Stimulated activated CD4-positive, alpha-beta T cell treated with anti-CD3 and anti-CD28 coated beads, Interleukin-15, amount 100 ng/mL, for 48 hours (primary cell): ENCODE measurements around the gene KRT3.

Experiments
- DNase-seq, 2 donors: peaks; one replicate each; pipeline ENCODE4 v3.0.0-alpha.2; 2020; ENCODE audit warnings: low read depth in 2 of 2

The KRT3 gene

GRCh38 chr12:52795694-52796428 lies at the start of gene KRT3:
TSS of gene KRT3 (minus strand) at chr12:52796117. CDS start at chr12:52796042, 75 bp downstream.
- DNase-seq = no peak

- no peak for DNase-seq
Observed at GRCh38 chr12:52844386-52844785, 48.5 kb upstream of the KRT3 start.

GRCh38 chr12:52839436-52840105 lies 43.7 kb upstream of the KRT3 start:
- DNase-seq = no peak

- DNase-seq = no peak
Observed at GRCh38 chr12:52838609-52839435, 42.9 kb upstream of the KRT3 start.

- no peak for DNase-seq
Observed at GRCh38 chr12:52837781-52838608, 42.1 kb upstream of the KRT3 start.

- no peak for DNase-seq
Observed at GRCh38 chr12:52837413-52837741, 41.5 kb upstream of the KRT3 start.

GRCh38 chr12:52836491-52837412 lies 40.8 kb upstream of the KRT3 start:
- DNase-seq = no peak

- DNase-seq = peak; percentile 62 to 73
Observed at GRCh38 chr12:52836042-52836466, 40.1 kb upstream of the KRT3 start.

- no peak for DNase-seq
Observed at GRCh38 chr12:52835271-52836041, 39.5 kb upstream of the KRT3 start.

GRCh38 chr12:52834727-52835001 lies 38.7 kb upstream of the KRT3 start:
- DNase-seq = no peak

- DNase-seq = no peak
Observed at GRCh38 chr12:52833922-52834726, 38.2 kb upstream of the KRT3 start, which contains the start of gene KRT79. TSS of gene KRT79 (minus strand) at chr12:52834311. CDS start at chr12:52834260, 51 bp downstream.

- no peak for DNase-seq
Observed at GRCh38 chr12:52832985-52833905, 37.3 kb upstream of the KRT3 start.

- no peak for DNase-seq
Observed at GRCh38 chr12:52832451-52832850, 36.5 kb upstream of the KRT3 start.

GRCh38 chr12:52831251-52831650 lies 35.3 kb upstream of the KRT3 start:
- no peak for DNase-seq

- DNase-seq = no peak
Observed at GRCh38 chr12:52829986-52830770, 34.3 kb upstream of the KRT3 start.

GRCh38 chr12:52828591-52829021 lies 32.7 kb upstream of the KRT3 start:
- no peak for DNase-seq

GRCh38 chr12:52828156-52828555 lies 32.2 kb upstream of the KRT3 start:
- no peak for DNase-seq
